SK-N-SH (cell line): Measurements from ENCODE around the gene HEBP1. TPM values are rescaled to one million over a fixed set of nuclear protein-coding genes. Genes with fewer than 3 reads are reported as not detected.

ENCODE experiments used
- CTCF ChIA-PET: fragments of 300-600, 350-600 bp; formaldehyde crosslinking; extraction: SDS; loops from one replicate; lab custom pipeline; 2021; lab: Yijun Ruan, JAX
- POLR2A ChIA-PET: fragments of 350-600 bp; sonication (Branson Sonifier 250); formaldehyde crosslinking; extraction: SDS; loops from one replicate; lab custom pipeline; 2020; ENCODE audit warnings: antibody characterized with exemption, inconsistent platforms; lab: Yijun Ruan, JAX
- DNase-seq: peaks from one replicate; pipeline ENCODE4 v3.0.0; 2012
- H2AFZ ChIP-seq: fragments of 200-600 bp; sonication (generic); 2 replicates; pipeline ENCODE4 v1.8.1; 2016; ENCODE audit warnings: antibody characterized with exemption, mild to moderate bottlenecking, low read depth
- H3F3A ChIP-seq: fragments of 200-600 bp; sonication (generic); replicated peaks from 2 replicates; pipeline ENCODE3; 2016; ENCODE audit warnings: antibody characterized with exemption, mild to moderate bottlenecking; ENCODE audit not compliant: insufficient read depth
- H3K27ac ChIP-seq, 2 experiments: fragments of 200-500 bp in 1 of 2; fragments of 200-600 bp in 1 of 2; sonication (Bioruptor generic) in 1 of 2; sonication (generic), shearing (Covaris generic) in 1 of 2; 2 replicates each; pipeline versions ENCODE4 v1.5.1 to v1.6.1; 2014 to 2016; ENCODE audit warnings: low read depth in 2 of 2, inconsistent platforms in 1 of 2, low read length in 1 of 2, mild to moderate bottlenecking in 1 of 2, mixed read lengths in 1 of 2
- H3K27me3 ChIP-seq: fragments of 200-600 bp; sonication (generic), shearing (Covaris generic); 2 replicates; pipeline ENCODE4 v1.6.1; 2016; ENCODE audit warnings: mixed run types; ENCODE audit not compliant: insufficient read depth
- H3K36me3 ChIP-seq, 2 experiments: fragments of 200-500 bp in 1 of 2; fragments of 200-600 bp in 1 of 2; sonication (Bioruptor generic) in 1 of 2; sonication (generic) in 1 of 2; replicated peaks in 1 of 2; 2 replicates each; pipeline versions ENCODE3 to v1.5.1; 2014 to 2016; ENCODE audit warnings: low read length in 1 of 2, mild to moderate bottlenecking in 1 of 2; ENCODE audit not compliant: insufficient read depth in 2 of 2, control insufficient read depth in 1 of 2
- H3K4me1 ChIP-seq, 2 experiments: fragments of 200-500 bp in 1 of 2; fragments of 200-600 bp in 1 of 2; sonication (Bioruptor generic) in 1 of 2; sonication (generic), shearing (Covaris generic) in 1 of 2; 2 replicates each; pipeline versions ENCODE4 v1.5.1 to v1.6.1; 2014 to 2016; ENCODE audit warnings: low read depth in 1 of 2, low read length in 1 of 2, mixed run types in 1 of 2; ENCODE audit not compliant: insufficient read depth in 2 of 2, control insufficient read depth in 1 of 2
- H3K4me2 ChIP-seq: fragments of 200-600 bp; sonication (generic), shearing (Covaris generic); 2 replicates; pipeline ENCODE4 v1.6.1; 2017; ENCODE audit warnings: mixed run types
- H3K4me3 ChIP-seq, 2 experiments: fragments of 200-500 bp in 1 of 2; fragments of 200-600 bp in 1 of 2; sonication (Bioruptor generic) in 1 of 2; sonication (generic), shearing (Covaris generic) in 1 of 2; 2 replicates each; pipeline versions ENCODE4 v1.5.1 to v1.8.1; 2014 to 2016; ENCODE audit warnings: low read depth in 2 of 2, inconsistent platforms in 1 of 2, low read length in 1 of 2, mild to moderate bottlenecking in 1 of 2, mixed read lengths in 1 of 2, moderate library complexity in 1 of 2
- H3K79me2 ChIP-seq: fragments of 200-600 bp; sonication (generic); 2 replicates; pipeline ENCODE4 v1.8.1; 2017; ENCODE audit warnings: mild to moderate bottlenecking; ENCODE audit not compliant: insufficient read depth
- H3K9ac ChIP-seq: fragments of 200-600 bp; sonication (generic); 2 replicates; pipeline ENCODE4 v1.6.1; 2017; ENCODE audit warnings: mixed run types
- H3K9me2 ChIP-seq: fragments of 200-600 bp; sonication (generic); 2 replicates; pipeline ENCODE4 v1.6.1; 2017; ENCODE audit warnings: mixed run types
- H3K9me3 ChIP-seq: fragments of 200-600 bp; sonication (generic); 2 replicates; pipeline ENCODE4 v1.6.1; 2017; ENCODE audit warnings: mixed run types, mild to moderate bottlenecking, moderate library complexity
- H4K20me1 ChIP-seq: fragments of 200-600 bp; sonication (generic); 2 replicates; pipeline ENCODE4 v1.6.1; 2017; ENCODE audit warnings: mild to moderate bottlenecking, mixed run types; ENCODE audit not compliant: insufficient read depth
- CTCF ChIP-seq: fragments of 200-600 bp; sonication (generic); IDR thresholded peaks from 2 replicates; pipeline ENCODE4 v1.6.1; 2017; ENCODE audit warnings: antibody characterized with exemption, mild to moderate bottlenecking, moderate library complexity
- FOSL2 ChIP-seq: IDR thresholded peaks from 2 replicates; pipeline ENCODE4 v1.4.0; 2012; ENCODE audit warnings: low read depth, mild to moderate bottlenecking, moderate library complexity, borderline replicate concordance
- FOXJ3 ChIP-seq: sonication (generic); formaldehyde crosslinking; IDR thresholded peaks from 2 replicates; pipeline ENCODE4 v1.5.1; 2020; ENCODE audit warnings: mild to moderate bottlenecking, missing genetic modification reagents
- JUND ChIP-seq: IDR thresholded peaks from 2 replicates; pipeline ENCODE4 v1.4.0; 2012
- MAX ChIP-seq: IDR thresholded peaks from 2 replicates; pipeline ENCODE4 v1.4.0; 2012; ENCODE audit warnings: low read depth
- PBX3 ChIP-seq: IDR thresholded peaks from 2 replicates; pipeline ENCODE4; 2012
- RXRA ChIP-seq: IDR thresholded peaks from 2 replicates; pipeline ENCODE4 v1.4.0; 2012; ENCODE audit warnings: low read depth, mild to moderate bottlenecking, borderline replicate concordance
- TCF12 ChIP-seq: IDR thresholded peaks from 2 replicates; pipeline ENCODE4 v1.4.0; 2012
- ZBTB33 ChIP-seq: IDR thresholded peaks from 2 replicates; pipeline ENCODE4 v1.4.0; 2012; ENCODE audit warnings: low read depth, borderline replicate concordance
- WGBS: methylation state at CpG from one replicate; pipeline ENCODE4 v1.1.6; 2017; ENCODE audit warnings: low lambda C conversion rate; 5-methylcytosine and 5-hydroxymethylcytosine counted together
- polyA plus RNA-seq, 3 experiments: library from polyadenylated mRNA; depleted of rRNA; stranded (reverse); fragments of >200 nt; gene quantifications; 2 replicates each; pipeline ENCODE4 v1.2.3, GENCODE V29; 2012

The HEBP1 gene
- polyA plus RNA-seq, 1 of the 3 experiments (the other 2 are of a cell fraction), result 17.9 TPM

GRCh38 chr12:12982331-12982730 is 17.7 kb downstream of the HEBP1 start (continued):
- no peak for TF ChIP-seq FOXJ3 (CRISPR knock-in tag)
- no peak for TF ChIP-seq ZBTB33
- no peak for TF ChIP-seq CTCF
- no peak for TF ChIP-seq PBX3

GRCh38 chr12:12979731-12980259 is 20.3 kb downstream of the HEBP1 start:
- Histone ChIP-seq H3K4me3 (no peak overlapping the region), H3K27ac (peak overlapping the region in 1 of 2 experiments; percentile 88; a peak in 2 of 4 replicates), H3F3A (peaks cover 41% of the 10 kb centered on the region), H3K9ac (peak overlapping the region; percentile 59), H3K36me3 (peaks cover 12 to 19% of the 10 kb centered on the region in 2 experiments), H4K20me1 (no peaks in the 10 kb centered on the region), H3K4me2 (peak overlapping the region; percentile 46; the same call in 1 of the 2 replicates), H3K27me3 (no peaks in the 10 kb centered on the region), H3K79me2 (peaks cover 9% of the 10 kb centered on the region; the same call in 1 of the 2 replicates), H3K4me1 (peaks cover 2 to 20% of the 10 kb centered on the region in 2 experiments; a peak in 3 of 4 replicates), H3K9me3 (no peaks in the 10 kb centered on the region), H3K9me2 (no peaks in the 10 kb centered on the region), H2AFZ (no peak overlapping the region)
- 36% methylated on average over 4 of the region's 4 CpGs for WGBS
- ChIA-PET CTCF (interaction anchor here (0.6 to 5.8 kb wide), 4 partner anchors 64 to 559 kb away, joined by 3 to 38 read pairs (median 4); no protein-coding TSS in a partner anchor), POLR2A (no interaction called here)
- DNase-seq, result no peak
- TF ChIP-seq TCF12 (peak; percentile 64; the same call in 1 of the 2 replicates), FOSL2 (peak; percentile 51; the same call in 1 of the 2 replicates), RXRA (no peak), JUND (peak; percentile 36; the same call in 1 of the 2 replicates), PBX3 (0 out of 2 replicates have a peak, but pooled peaks have one; percentile 5), MAX (peak; percentile 58; the same call in 1 of the 2 replicates)
